GM12878 (cell line): Measurements from ENCODE around the gene ARHGEF16. TPM values are rescaled to one million over a fixed set of nuclear protein-coding genes. Genes with fewer than 3 reads are reported as not detected.

Source experiments
- ATAC-seq: fragments of 200-7000 bp; cut with Tn5 transposase; 3 replicates; pipeline ENCODE4 v1.9.1; 2020; ENCODE audit warnings: mild to moderate bottlenecking, moderate library complexity
- BruUV-seq: library from RNA; stranded (reverse); fragments of 400-500 nt; replicated peaks from 2 replicates; lab custom pipeline; 2021; lab: Mats Ljungman, UMichigan
- CTCF ChIA-PET: fragments of 300-600 bp; sonication (Branson Sonifier 250); formaldehyde crosslinking; extraction: SDS; loops from one replicate; lab custom pipeline; 2021; ENCODE audit warnings: inconsistent platforms; lab: Yijun Ruan, JAX
- POLR2A ChIA-PET: fragments of 350-600 bp; formaldehyde crosslinking; extraction: SDS; loops from one replicate; lab custom pipeline; 2021; ENCODE audit warnings: inconsistent platforms; lab: Charles Lee
- RAD21 ChIA-PET: fragments of 300-600 bp; sonication (Branson Sonifier 250); formaldehyde crosslinking; loops from one replicate; lab custom pipeline; 2023; ENCODE audit warnings: antibody characterized with exemption; ENCODE audit not compliant: unreplicated experiment; lab: Charles Lee
- SMC1A ChIA-PET: fragments of 300-600 bp; sonication (Branson Sonifier 250); formaldehyde crosslinking; loops from one replicate; lab custom pipeline; 2023; ENCODE audit not compliant: unreplicated experiment, uncharacterized antibody; lab: Charles Lee
- DNase-seq: peaks from one replicate; pipeline ENCODE4 v3.0.0-alpha.2; 2011; ENCODE audit warnings: low read depth, low spot score
- FAIRE-seq: peaks from 3 replicates; lab custom pipeline; 2011; peaks lifted over from hg19 to GRCh38; lab: Jason Lieb, UNC
- H2AFZ ChIP-seq: 2 replicates; pipeline ENCODE4 v1.6.0; 2011; ENCODE audit warnings: low read depth, low read length, control low read depth; ENCODE audit not compliant: control insufficient read depth
- H3K27ac ChIP-seq: 2 replicates; pipeline ENCODE4 v1.5.1; 2011; ENCODE audit warnings: control low read depth; ENCODE audit not compliant: control insufficient read depth, insufficient read depth
- H3K27me3 ChIP-seq, 2 experiments: replicated peaks in 1 of 2; 2 replicates each; pipeline versions ENCODE4 v1.6.0 to v1.6.1; 2011; ENCODE audit warnings: low read length in 1 of 2; ENCODE audit not compliant: control insufficient read depth in 2 of 2, insufficient read depth in 2 of 2
- H3K36me3 ChIP-seq, 2 experiments: 2 replicates each; pipeline ENCODE4 v1.5.1; 2011; ENCODE audit warnings: low read length in 1 of 2; ENCODE audit not compliant: control insufficient read depth in 2 of 2, insufficient read depth in 2 of 2
- H3K4me1 ChIP-seq: 2 replicates; pipeline ENCODE4 v1.6.1; 2011; ENCODE audit warnings: mild to moderate bottlenecking, low read length, moderate library complexity, mixed read lengths; ENCODE audit not compliant: control insufficient read depth, insufficient read depth
- H3K4me2 ChIP-seq: 2 replicates; pipeline ENCODE4 v1.6.0; 2011; ENCODE audit warnings: control low read depth; ENCODE audit not compliant: control insufficient read depth, insufficient read depth
- H3K4me3 ChIP-seq: fragments of 200-600 bp; sonication (generic); 2 replicates; pipeline ENCODE4 v1.5.1; 2016
- H3K79me2 ChIP-seq: 2 replicates; pipeline ENCODE4 v1.6.0; 2011; ENCODE audit warnings: low read length; ENCODE audit not compliant: control insufficient read depth, insufficient read depth
- H3K9ac ChIP-seq: 2 replicates; pipeline ENCODE4 v1.8.0; 2011; ENCODE audit warnings: low read length, control low read depth, mixed read lengths; ENCODE audit not compliant: control insufficient read depth, insufficient read depth
- H3K9me3 ChIP-seq: replicated peaks from 3 replicates; pipeline ENCODE4 v1.5.1; 2011; ENCODE audit warnings: mild to moderate bottlenecking, low read length; ENCODE audit not compliant: control insufficient read depth, insufficient read depth
- H4K20me1 ChIP-seq: 2 replicates; pipeline ENCODE4 v1.6.0; 2011; ENCODE audit not compliant: control insufficient read depth, insufficient read depth
- NFIC ChIP-seq: IDR thresholded peaks from 2 replicates; pipeline ENCODE4 v1.6.1; 2012; ENCODE audit warnings: low read depth, mild to moderate bottlenecking, inconsistent platforms, low read length, moderate library complexity
- RB1 ChIP-seq: fragments of 450-650 bp; formaldehyde crosslinking; IDR thresholded peaks from 2 replicates; pipeline ENCODE4 v1.6.1; 2017; ENCODE audit warnings: mild to moderate bottlenecking, borderline replicate concordance
- SMARCA5 ChIP-seq: fragments of 450-650 bp; IDR thresholded peaks from 2 replicates; pipeline ENCODE4 v1.6.1; 2017; ENCODE audit warnings: mild to moderate bottlenecking
- STAT3 ChIP-seq: IDR thresholded peaks from 2 replicates; pipeline ENCODE4 v1.6.1; 2011; ENCODE audit warnings: low read depth, low read length, improper control_type of control experiment
- ZNF384 ChIP-seq: IDR thresholded peaks from 2 replicates; pipeline ENCODE4 v1.6.1; 2012; ENCODE audit warnings: low read depth, mild to moderate bottlenecking, low read length, improper control_type of control experiment, borderline replicate concordance
- WGBS: methylation state at CpG from one replicate; pipeline ENCODE4 v1.1.6; 2016; ENCODE audit warnings: low lambda C conversion rate; ENCODE audit not compliant: insufficient replicate concordance, insufficient coverage; ENCODE audit errors: missing lambda C conversion rate; 5-methylcytosine and 5-hydroxymethylcytosine counted together
- in situ Hi-C: fragments of 300-500 bp; cut with MboI; formaldehyde crosslinking; loops from 9 replicates; pipeline ENCODE4 v1.14.3; 2018; ENCODE audit warnings: mixed read lengths
- intact Hi-C: fragments of 100-400 bp; cut with micrococcal nuclease; formaldehyde crosslinking; loops from one replicate; pipeline ENCODE4 v1.14.2; 2022; ENCODE audit not compliant: unreplicated experiment
- polyA plus RNA-seq, 11 experiments: library from polyadenylated mRNA; depleted of rRNA in 4 of 11; unstranded in 6 of 11; stranded (reverse) in 5 of 11; fragments of >200 nt; fragmentation: Nextera tagmentation in 4 of 11; fragmentation: Illumina TruSeq in 1 of 11; extraction: Ambion mirVana in 4 of 11; extraction: Trizol in 1 of 11; gene quantifications; 1 replicate in 1 of 11; 2 replicates in 10 of 11; pipeline versions ENCODE4 v1.2.1 to v1.2.3, GENCODE V29; 2011 to 2016; ENCODE audit warnings: inconsistent platforms in 2 of 11, missing spikeins in 2 of 11, low read depth in 1 of 11
- total RNA-seq, 4 experiments: library from RNA; depleted of rRNA in 3 of 4; stranded (reverse); fragments of >200 nt in 3 of 4; fragmentation: Illumina TruSeq in 1 of 4; extraction: Trizol in 1 of 4; gene quantifications; 2 replicates each; pipeline versions ENCODE4 v1.2.1 to v1.2.3, GENCODE V29; 2013 to 2021

ARHGEF16 gene
- total and polyA plus RNA-seq, 10 of the 15 experiments (the other 5 are each of a cell fraction or from before 2014, with no cell fraction given): not detected

DNA sequence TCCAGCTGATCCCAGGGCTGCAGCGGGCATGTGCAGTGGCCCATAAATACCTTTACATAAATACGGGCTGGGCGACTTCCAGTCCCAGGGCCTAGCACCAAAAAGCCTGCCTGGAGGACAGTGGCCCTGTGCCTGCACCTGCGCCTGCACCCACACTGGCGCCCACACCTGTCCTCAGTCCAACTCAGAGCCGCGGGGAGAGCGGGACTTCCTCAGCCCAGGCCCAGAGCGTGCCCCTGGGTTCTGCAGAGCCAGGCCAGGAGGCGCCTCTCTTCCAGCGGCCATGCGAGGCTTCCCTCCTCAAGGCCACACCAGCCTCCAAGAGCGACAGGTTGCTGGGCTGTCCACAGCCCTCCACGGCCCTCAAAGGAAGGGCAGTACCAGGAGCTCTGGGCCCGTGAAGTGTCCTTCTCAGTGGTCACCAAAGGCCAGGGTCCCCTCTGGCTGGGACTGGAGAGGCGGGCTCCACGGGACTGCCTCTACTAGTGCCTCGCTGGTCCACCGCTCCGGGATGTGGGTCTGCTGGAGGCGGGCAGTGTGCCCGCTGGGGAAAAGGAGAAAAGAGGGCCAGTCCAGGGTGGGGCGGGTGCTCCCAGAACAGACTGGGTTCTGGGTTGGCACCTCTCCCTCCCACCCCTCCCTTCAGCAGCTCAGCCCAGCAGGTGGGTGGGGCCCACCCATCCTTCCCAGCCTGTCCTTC, 35.7 kb downstream of the ARHGEF16 start:
- no TSS peak for BruUV-seq
- H4K20me1 ChIP-seq: no peaks in the 10 kb centered on the region
- no peak for DNase-seq
- peaks cover 3% of the 10 kb centered on the region; the same call in 1 of the 3 replicates for H3K9me3 ChIP-seq
- SMC1A ChIA-PET: interaction anchor here (1.1 kb wide), 1 partner anchor 129 kb away, joined by 6 read pairs; no protein-coding TSS in a partner anchor
- POLR2A ChIA-PET: no interaction called here
- no peaks in the 10 kb centered on the region for H3K27me3 ChIP-seq
- TF ChIP-seq ZNF384 (no peak), NFIC (no peak), SMARCA5 (no peak), RB1 (no peak), STAT3 (no peak)
- CTCF ChIA-PET: interaction anchor here (1.1 to 1.5 kb wide), 3 partner anchors 18 to 130 kb away, joined by 3 to 4 read pairs (median 3); no protein-coding TSS in a partner anchor
- no peak overlapping the region for H3K27ac ChIP-seq
- no peaks in the 10 kb centered on the region for H3K4me1 ChIP-seq
- no peak for ATAC-seq
- no peaks in the 10 kb centered on the region for H3K79me2 ChIP-seq
- H3K36me3 ChIP-seq: no peaks in the 10 kb centered on the region
- no peak overlapping the region for H3K9ac ChIP-seq
- FAIRE-seq: no peak
- in situ Hi-C loops (no loop called here), intact Hi-C loops (loop anchor here (5.0 kb wide), 1 partner anchor 232 kb away; no protein-coding TSS in a partner anchor)
- H2AFZ ChIP-seq: no peak overlapping the region
- WGBS: 51% methylated on average over 22 of the region's 23 CpGs
- H3K4me3 ChIP-seq: no peak overlapping the region
- no peak overlapping the region for H3K4me2 ChIP-seq
- RAD21 ChIA-PET: interaction anchor here (0.7 to 1.3 kb wide), 2 partner anchors 129 to 234 kb away, joined by 3 read pairs; no protein-coding TSS in a partner anchor
